Placental epithelial cell (primary cell): Measurements from ENCODE around the gene ABCG1. TPM values are rescaled to one million over a fixed set of nuclear protein-coding genes. Genes with fewer than 3 reads are reported as not detected.

ENCODE experiments used
- small RNA-seq: library from RNA; depleted of rRNA; stranded (forward); fragments of <200 nt; gene quantifications from one replicate; pipeline ENCODE3, GENCODE V24; 2012
- total RNA-seq: library from RNA; depleted of rRNA; stranded (reverse); fragments of >200 nt; gene quantifications from 2 replicates; pipeline ENCODE4 v1.2.3, GENCODE V29; 2012

The ABCG1 gene
- total RNA-seq: under 0.01 and 2.8 TPM in 2 replicates

GRCh38 chr21:42218836-42219605 lies at the start of gene ABCG1:
Gene ABCG1 (plus strand): TSS chr21:42219140. CDS start chr21:42219263, 123 bp downstream.

GRCh38 chr21:42315296-42315891 lies 96.5 kb downstream of the ABCG1 start, which contains the start of gene TFF3:
Gene TFF3 (minus strand): TSS chr21:42315409. CDS start chr21:42315374, 35 bp downstream.

Small RNA genes within 50 kb of the gene (small RNA-seq; reads per million reads assigned to genes)
- not detected for gene RNA5SP492

Other genes with a start within 250 kb of the ABCG1 start
- gene ZBTB21, start 208.8 kb upstream of the ABCG1 start, total RNA-seq: 9.4 and 10.5 TPM in 2 replicates
- gene UMODL1, start 147.8 kb upstream of the ABCG1 start, total RNA-seq: not detected in 2 replicates
- gene TFF3, start 96.3 kb downstream of the ABCG1 start, total RNA-seq: not detected in 2 replicates
- not detected in 2 replicates for gene TFF2, start 131.9 kb downstream of the ABCG1 start, total RNA-seq
- not detected in 2 replicates for gene TFF1, start 147.4 kb downstream of the ABCG1 start, total RNA-seq
- gene TMPRSS3, start 176.9 kb downstream of the ABCG1 start, total RNA-seq: not detected in 2 replicates
- gene UBASH3A, start 184.8 kb downstream of the ABCG1 start, total RNA-seq: not detected in 2 replicates